Activated naive CD8-positive, alpha-beta T cell treated with anti-CD3 and anti-CD28 coated beads, Interleukin-2, amount 50 U/mL, for 16 hours (primary cell): Measurements from ENCODE around the gene ATP1A2.
A peak's percentile ranks its signal among the peaks of the same experiment; 100 is the strongest.

Source experiments
- DNase-seq: peaks from one replicate; pipeline ENCODE4 v3.0.0-alpha.2; 2020; ENCODE audit warnings: low read depth, low spot score

The ATP1A2 gene

DNA sequence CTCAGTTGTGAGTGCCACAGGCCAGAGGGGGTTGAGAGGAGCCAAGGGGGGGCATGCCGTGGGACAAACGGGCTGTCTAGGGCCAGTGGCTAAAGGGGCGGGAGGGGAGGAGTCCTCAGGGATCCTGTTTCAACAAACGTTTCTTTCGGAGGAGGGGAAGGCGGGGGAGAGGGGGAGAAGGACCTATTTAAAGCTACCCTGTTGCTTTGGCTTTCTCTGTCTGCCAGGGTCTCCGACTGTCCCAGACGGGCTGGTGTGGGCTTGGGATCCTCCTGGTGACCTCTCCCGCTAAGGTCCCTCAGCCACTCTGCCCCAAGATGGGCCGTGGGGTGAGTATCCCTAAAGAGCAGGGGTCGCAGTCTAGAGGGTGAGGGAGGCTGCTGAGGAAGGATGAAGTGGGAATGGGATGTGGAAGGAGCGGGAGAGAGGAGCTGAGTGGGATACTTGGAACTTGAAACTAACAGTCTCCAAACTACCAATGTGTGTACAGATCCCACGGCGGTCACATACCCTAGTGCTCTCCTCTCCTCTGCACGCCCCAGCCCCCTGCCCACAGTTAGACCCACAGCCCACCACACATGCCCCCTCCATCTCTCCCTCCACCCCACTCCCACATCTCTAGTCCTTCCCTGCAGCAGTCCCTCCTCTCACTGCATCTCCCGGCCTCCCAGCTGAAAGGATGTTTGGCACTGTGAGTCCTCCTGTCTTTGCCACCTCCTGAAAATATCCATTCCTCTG lies at the start of gene ATP1A2:
Gene ATP1A2, plus strand, starts transcription at position 215 of the 738 bp plus-strand sequence. Its CDS starts 103 bp downstream, at position 318.
- DNase-seq: no peak

DNA sequence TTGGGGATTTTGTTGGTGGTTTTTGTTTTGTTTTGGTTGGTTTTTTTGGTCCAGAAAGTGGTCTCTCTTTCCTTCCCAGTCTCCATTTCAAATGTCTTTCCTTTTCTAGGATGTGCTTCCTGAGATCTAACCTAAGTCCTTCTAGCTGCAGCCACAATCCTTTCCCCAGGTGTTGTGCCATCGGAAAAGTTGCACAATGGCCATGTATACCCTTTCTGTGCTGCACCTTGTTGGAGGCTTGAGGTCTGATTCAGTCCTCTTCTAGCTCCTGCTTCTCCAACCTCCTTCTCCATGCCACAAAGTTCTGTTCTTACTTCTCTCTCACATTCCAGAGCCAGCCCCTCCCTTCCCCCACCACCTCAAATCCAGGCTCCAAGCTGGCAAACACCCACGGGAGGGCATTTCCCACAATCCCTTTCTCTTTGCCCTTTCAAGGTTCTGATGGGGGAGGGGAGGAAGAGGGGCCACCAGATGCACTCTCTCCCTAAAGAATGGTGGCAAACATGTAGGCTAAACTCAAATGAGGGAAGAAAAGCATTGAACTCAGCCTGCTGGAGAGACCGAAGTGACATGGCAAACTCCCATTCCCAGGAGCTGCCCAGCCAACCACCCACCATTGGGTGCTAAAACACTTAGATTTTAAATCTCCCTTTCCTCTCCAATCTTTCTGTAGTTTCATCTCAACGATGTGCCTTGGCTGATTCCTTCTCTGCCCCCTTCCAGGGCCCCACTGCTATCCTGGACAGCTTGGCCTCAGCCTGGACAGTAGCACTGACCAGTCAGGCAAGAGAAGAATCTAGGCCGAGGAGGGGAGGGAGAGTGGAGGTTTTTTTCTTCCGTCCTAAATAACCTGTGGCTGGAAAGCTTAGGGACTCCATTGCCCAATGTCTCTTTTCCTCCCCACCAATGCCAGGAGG lies 48.5 kb upstream of the ATP1A2 start:
- no peak for DNase-seq

DNA sequence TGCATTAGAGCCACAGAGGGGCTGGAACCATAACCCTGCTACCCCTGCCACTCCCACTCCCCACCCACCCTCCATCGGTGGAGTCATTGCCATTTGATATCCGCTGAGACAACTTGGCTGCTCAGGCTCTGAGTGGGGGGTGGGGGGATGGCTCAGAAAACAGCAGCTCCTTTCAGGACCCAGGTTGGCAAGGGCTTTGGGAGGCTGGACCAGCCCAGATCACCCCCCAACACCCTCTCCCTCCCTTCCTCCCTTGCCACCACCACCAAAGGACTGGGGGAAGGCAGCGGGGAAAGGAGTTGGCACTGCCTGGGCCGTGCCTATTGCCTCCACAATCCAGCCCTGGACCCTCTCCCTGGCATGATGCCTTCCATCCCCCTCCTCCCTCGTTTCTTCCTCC lies 47.3 kb upstream of the ATP1A2 start:
- no peak for DNase-seq

DNA sequence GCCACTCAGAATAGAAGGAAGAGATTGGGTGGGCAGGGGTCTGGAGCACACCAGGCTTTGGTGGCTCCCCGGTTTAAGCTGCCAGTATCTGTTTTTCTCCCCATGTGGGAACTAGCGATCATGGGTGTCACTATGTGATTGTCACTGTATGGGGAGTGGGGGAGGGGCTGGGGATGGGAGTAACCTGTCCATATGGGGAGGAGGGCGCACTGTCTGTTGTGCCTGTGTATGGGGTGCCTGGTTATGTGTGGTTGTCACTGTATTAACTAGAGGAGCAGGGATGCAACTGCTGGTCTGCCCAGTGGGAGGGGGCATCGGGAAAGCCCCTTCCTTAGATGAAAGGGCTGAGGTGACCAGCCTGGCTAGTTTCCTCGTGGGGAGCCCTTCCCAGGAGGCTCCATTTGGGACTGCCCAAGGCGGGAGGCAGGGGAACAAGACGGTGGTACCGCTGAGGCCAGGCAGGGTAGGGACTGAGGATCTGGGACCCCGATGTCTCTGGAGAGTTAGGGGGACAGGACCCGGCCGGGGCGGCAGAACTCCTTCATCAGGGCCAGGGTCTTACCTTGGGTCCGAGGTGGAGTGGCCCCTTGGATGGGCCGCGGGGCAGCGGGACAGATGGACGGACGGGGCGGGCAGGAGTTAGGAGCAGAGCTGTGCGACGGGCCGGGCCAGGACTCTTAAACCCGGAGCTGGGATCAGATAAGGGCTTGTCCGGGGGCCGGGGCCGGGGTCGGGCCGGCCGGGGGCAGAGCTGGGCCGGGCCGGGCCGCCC lies 45.9 kb upstream of the ATP1A2 start, which contains the start of gene KCNJ10:
Gene KCNJ10, minus strand, starts transcription at position 701 of the 772 bp plus-strand sequence. CDS start 27,628 bp downstream, outside the sequence.
- no peak for DNase-seq

DNA sequence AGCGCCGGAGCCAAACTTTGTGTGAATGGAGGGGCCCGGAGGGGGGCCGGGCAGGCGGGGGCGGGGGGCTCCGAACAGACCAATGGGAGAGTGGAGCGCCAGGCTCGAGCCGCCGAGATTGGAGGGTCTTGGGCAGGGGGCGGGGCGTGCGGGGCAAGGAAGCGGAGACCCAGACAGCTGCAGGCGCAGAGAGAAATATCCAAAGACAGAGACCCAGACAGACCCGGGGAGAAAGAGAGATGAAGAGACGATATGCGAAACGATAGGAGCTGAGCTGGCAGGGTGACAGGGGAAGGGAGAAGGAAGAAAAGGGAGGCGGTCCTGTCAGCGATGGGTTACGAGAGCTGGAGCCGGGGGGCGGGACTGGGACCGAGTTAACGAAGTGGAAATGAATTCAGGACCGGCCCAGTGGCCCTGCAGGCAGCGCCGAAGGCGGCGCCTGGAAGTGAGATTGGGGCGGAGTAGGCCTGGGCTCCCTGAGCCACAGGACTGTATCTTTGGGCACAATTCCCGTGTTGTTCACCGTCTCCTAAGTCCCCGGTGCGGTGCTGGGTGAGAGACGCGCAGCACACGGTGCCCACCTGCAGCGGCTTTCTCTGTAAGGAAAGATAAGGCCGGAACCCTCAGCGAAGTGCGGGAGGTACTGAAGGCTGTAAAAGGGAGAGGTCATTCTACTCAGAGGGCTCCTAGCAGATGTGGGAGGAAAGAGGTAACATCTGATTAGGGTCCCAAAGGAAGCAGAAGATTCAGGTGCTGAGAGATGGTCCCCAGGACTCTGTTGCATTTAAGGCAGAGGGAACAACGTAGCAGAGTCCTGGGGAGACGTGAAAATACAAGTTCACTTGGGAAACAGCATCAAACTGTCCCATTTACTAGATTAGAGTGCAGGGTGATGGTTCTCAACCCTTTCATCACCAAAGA lies 45.1 kb upstream of the ATP1A2 start:
- DNase-seq: peak; percentile 71

DNA sequence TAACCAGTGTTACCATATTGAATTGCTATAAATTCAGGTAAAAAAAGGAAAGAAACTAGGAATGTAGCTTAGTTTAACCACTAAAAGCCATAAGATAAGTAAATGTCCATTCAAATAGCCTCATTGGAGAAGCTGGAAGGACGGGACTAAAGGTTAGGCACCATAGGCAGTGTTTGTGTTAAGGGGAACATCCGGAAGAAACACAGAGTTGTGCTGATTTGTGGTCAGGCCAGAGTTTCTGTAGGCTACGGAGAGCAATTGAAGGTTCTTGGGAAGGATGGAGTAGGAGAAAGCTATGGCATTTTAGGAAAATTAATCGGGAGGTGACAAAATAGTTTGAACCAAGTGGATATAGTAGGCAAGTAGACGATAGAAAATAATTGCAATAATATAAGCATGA lies 44.3 kb upstream of the ATP1A2 start:
- no peak for DNase-seq

DNA sequence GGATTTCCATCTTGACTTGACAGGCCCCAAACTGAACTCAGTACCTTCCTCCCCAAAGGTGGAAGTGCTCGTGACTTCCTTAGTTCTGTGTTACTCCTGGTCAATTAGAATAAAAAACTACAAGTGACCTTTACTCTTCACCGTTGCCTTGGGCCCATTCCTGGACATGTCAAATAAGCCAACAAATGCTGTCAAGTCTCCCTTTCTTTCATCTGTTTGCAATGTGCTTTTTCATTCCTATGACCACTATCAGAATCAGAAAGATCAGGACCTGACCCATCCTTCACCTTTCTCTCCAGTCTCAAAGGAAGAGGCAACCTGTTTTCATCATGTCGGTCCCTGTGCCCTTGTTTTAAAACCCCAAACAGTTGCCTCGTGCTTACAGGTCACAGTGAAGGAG lies 40.7 kb upstream of the ATP1A2 start:
- DNase-seq: no peak

DNA sequence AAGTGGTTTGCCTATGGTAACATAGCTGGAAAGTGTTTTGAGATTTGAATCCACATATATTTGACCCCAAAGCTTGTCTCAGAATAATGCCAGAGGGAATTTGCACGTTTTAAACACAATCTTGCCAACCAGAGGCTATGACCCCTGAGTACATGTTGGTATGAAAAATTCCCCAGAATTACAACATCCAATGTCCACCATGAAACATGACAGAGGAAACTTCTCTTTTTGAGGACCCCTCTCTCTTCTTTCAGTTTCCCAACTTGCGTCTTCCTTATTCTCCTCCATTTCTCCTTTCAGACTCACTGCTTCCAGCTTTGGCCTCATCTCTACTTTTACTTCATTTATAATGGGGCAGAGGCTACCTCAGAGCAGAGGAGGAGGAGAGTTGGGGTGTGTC lies 39.7 kb upstream of the ATP1A2 start:
- no peak for DNase-seq

DNA sequence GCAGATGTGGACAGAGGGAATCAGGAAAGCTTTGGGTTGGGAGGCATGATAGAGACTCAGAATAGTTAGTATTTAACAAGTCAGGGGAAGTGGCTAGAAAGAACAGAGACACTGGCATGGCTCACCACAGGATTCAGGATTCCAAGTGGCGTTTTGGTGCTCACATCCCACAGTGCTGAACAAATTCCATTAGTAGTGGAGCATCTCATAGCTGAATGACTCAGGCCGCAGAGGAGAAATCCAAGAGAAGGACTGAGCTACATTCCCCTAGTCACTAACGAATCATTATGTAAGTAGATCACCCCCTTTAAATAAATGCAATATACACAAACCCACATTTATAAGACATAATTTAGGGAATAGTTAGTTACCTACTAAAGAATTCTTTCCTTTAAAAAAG lies 39.3 kb upstream of the ATP1A2 start:
- no peak for DNase-seq

DNA sequence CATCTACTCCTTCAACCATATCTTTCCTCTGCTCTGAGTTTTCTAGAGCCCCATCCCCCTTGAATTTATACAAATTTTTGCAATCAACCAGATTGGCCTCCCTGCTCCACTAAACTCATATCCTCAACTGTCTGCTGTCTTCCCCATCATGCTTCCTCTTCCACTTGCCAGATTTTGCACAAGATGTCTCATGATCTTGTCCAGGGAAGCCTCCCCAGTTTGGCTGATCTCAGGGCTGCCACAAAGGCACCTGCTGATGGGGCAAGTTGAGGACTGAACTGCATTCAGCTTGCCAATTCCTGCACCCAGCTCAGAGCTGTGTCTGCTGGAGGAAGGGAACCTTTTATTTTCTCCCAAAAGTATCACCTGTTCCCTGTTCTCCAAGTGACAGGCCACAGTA lies 38.1 kb upstream of the ATP1A2 start:
- no peak for DNase-seq

DNA sequence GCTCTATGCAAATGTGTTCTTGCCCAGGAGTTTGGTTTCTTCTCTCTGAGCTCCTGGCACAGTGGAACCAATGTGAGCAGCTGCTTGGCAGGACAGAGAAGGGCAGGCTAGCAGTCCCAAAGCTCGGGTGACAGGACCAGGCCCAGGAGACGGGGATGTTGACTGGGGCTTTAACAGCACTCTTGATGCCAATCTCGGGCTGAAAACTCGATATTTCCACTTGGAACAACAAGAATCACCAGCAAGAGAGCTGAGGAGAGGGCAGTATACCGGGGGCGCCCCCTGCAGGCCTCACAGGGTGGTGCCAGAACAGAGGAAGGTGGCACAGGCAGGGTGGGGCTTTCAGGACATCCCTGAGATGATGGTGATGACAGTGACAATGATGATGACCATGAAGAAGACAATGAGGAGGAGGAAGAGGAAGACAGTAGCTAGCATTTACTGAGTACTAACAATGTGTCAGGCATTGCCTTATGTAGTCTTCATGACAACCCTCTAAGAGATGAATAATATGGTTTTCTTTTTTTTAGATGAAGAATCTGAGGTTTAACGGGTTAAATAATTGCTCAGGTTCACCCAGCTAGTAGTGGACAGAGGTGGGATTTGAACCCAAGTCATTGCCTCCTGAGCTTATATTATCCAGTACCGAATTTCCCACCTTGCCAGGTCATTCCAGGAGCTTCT lies 36.9 kb upstream of the ATP1A2 start:
- DNase-seq: no peak

DNA sequence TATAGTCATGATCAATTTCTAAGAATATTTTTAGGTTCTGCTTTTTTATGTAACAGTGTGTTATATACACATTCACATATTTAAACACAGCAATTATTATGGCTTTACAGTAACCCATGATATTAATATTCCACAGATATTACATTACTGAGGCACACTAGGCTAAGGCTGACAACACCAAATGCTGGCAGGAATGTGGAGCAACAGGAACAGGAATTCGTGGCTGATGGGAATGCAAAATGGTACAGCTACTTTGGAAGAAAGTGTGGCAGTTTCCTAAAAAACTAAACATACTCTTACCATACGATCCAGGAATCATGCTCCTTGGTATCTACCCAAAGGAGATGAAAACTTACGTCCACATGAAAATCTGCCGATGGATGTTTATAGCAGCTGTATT lies 36.1 kb upstream of the ATP1A2 start:
- no peak for DNase-seq

DNA sequence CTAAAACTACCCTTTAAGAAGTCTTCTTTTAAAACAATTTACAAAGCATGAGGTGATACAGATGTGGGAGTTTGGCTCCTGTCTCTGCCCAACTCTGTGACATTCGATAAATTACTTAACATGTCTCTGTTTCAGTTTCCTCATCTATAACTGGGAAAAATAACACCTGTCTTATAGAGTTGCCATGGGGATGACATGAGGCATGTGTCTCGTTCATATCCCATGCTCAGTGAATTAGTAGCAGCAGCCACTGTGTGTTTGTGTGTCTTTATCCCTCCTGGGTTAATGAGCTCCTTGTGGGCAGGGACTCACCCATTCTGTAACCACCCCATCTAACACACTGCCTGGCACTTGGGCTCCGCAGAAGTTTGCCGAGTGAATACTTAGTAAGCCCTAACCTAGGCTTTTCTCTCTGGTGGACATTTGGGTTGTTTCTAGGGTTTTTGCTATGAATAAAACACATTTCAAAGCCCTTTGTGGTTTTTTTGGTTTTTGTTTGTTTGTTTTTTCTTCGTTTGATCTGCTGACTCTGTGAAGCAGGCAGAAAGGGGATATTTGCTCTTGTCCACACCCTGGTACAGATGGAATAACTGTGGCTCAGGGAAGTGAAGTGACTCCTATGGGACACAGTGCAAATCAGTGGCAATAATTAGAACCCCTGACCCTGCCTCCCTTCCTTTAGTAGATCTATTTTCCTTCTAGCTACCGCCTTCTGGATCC lies 35.0 kb upstream of the ATP1A2 start:
- no peak for DNase-seq

DNA sequence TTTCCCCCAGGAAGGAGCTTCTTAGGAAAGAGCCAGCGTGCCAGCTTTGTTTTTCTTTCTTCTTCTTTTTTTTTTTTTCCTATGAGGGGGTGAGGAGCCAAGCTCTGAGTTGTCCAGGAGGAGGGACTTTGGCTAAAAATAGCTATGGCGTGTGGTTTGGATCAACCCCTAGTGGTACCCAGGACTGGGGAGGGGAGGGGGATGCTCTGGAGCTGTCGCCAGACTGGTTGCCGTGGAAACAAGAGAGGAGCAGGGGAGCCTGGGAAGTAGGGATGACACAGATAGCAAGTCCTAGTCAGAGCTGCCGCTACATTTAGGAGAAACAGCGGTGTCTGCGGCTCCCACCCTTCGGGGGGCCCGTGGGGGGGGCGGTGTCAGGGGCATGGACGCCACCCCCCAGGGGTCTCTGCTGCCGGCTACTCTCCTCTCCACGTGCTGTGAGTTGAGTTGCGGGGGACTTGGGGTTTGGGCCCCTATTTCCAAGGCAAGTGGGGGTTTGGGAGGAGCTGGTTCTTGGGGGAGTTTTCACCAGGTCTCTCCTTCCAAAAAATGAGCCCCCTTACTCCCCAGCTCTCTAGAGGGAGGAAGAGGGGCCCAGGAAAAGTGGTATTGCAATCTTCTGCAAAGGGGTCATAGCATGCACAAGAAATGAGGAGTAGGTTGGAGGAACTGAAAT lies 34.2 kb upstream of the ATP1A2 start, which contains the start of gene KCNJ9:
Gene KCNJ9, plus strand, starts transcription at position 278 of the 676 bp plus-strand sequence. CDS start 2,493 bp downstream, outside the sequence.
- DNase-seq: no peak

DNA sequence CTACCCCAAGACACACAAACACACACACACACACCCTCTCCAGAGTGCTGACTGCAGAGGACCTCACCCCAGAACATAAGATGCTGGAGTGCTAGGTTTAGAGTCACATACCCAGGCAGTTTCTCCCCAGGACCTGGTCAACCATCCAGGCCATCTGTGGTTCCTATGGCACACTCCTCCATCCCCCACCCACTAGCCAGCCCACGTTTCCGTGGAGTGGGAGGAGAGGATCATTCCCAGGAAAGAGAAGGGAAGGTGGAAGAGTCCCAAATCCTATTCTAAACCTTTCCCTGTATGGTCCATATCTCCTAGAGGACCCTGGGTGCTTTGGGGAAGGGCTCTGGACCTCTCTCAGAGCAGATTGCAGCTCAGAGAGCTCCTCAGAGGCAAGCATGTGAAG lies 33.1 kb upstream of the ATP1A2 start:
- no peak for DNase-seq

DNA sequence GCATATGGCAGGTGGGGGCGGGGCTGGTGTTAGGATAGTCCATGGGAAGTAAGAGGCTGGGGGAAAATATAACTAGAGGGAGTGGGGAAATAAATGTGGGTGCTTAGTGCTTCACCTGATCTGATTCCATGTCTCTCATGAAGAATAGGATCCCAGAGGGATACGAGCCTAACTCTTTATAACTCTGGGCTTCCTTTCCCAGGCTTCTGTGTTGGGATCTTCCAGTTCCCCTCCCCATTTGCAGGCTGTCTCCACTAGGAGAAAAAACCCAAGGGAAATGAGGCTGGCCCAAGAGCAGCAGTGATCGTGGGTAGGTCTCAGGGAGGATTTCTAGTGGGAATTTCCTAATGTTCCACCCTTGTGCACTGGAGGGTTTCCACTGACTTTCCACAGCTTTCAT lies 32.6 kb upstream of the ATP1A2 start:
- DNase-seq: no peak

DNA sequence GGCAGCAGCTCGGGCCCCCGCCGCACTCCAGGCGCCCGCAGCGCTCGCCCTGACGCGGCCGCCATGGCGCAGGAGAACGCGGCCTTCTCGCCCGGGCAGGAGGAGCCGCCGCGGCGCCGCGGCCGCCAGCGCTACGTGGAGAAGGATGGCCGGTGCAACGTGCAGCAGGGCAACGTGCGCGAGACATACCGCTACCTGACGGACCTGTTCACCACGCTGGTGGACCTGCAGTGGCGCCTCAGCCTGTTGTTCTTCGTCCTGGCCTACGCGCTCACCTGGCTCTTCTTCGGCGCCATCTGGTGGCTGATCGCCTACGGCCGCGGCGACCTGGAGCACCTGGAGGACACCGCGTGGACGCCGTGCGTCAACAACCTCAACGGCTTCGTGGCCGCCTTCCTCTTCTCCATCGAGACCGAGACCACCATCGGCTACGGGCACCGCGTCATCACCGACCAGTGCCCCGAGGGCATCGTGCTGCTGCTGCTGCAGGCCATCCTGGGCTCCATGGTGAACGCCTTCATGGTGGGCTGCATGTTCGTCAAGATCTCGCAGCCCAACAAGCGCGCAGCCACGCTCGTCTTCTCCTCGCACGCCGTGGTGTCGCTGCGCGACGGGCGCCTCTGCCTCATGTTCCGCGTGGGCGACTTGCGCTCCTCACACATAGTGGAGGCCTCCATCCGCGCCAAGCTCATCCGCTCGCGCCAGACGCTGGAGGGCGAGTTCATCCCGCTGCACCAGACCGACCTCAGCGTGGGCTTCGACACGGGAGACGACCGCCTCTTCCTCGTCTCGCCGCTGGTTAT lies 31.4 kb upstream of the ATP1A2 start:
- DNase-seq: peak; percentile 51

DNA sequence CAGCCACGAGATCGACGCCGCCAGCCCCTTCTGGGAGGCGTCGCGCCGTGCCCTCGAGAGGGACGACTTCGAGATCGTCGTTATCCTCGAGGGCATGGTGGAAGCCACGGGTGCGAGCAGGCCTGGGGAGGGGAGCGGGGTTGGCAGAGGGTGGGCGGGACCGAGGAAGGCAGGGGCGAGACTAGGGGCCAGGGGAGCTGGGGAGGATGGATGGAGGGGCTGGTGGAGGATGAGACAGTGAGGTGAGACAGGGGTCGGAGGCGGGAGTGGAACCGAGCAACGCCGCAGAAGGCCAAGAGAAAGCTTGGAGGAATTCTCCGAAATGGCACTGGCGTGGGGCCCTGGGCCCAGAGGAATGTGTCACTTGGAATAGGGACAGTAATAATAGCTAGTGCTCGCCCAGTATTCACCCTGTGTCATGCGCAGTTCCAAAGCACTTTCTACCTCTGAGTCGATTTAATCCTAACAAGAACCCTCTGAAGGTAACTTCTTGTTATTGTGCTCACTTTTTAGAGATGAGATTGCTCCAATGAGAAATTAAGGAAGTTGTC lies 30.7 kb upstream of the ATP1A2 start:
- no peak for DNase-seq
